ENCODE data around the gene YJEFN3. TPM values are rescaled to one million over a fixed set of nuclear protein-coding genes. Genes with fewer than 3 reads are reported as not detected.

The YJEFN3 gene
- total and polyA plus RNA-seq, 2 of the 8 experiments (the other 6 are each of a cell fraction or from before 2014, with no cell fraction given): 5.7 to 9.4 TPM

DNA sequence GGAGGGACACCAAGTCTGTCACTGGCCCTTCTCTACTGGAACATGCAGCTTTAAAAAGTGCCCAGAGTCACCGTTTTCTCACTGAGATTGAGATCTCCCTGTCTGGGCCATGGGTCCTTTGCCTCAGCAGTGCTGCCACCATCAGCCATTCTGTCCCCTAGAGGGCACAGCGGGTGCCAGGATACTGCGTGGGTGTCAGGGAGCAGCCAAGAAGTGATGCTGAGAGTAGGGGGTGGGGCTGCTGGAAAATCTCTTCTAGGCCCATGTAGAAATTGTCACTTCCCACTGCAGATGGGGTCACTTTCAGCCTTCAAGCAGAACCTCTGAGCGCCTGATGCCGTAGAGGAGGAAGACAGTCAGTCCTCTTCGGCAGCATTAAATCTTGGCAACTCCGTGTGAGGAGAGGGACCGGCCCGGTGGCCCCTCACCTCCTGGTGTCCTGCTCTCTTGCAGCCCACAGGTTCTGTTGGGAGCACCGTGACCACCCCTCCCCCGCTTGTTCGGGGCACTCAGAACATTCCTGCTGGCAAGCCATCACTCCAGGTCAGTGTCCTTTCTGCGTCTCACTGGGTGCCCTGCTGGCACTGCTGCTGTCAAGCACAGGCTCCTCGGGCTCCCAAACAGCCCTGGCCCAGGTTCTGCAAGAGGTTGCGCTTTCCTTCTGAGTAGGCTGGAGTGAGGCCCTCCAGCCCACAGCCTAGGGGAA, 34.7 kb upstream of the YJEFN3 start (continued):
- no peak for TF ChIP-seq RAD21 (IDR thresholded peaks at IDR 0.05 in 1 of 2, conservative IDR thresholded peaks at IDR 0.05 in 1 of 2; ENCODE audit: low read depth in 2 of 2, low read length in 2 of 2)

All from H1 (cell line).